Panc1 (cell line): ENCODE measurements around the gene TRIB2.

Experiments used
- POLR2AphosphoS5 ChIP-seq: IDR thresholded peaks from 2 replicates; pipeline ENCODE4 v1.6.1; 2012; ENCODE audit warnings: mild to moderate bottlenecking, low read depth, low read length, moderate library complexity
- SIN3A ChIP-seq: IDR thresholded peaks from 2 replicates; pipeline ENCODE4 v1.6.1; 2012; ENCODE audit warnings: low read depth, mild to moderate bottlenecking, low read length, moderate library complexity, borderline replicate concordance; ENCODE audit not compliant: insufficient read depth
- TCF7L2 ChIP-seq: IDR thresholded peaks from 2 replicates; pipeline ENCODE4 v1.6.1; 2011; ENCODE audit warnings: mild to moderate bottlenecking, low read depth, low read length, inconsistent platforms
- TF ChIP-seq, protein P1 (sequence below): fragments of 450-650 bp; IDR thresholded peaks from 2 replicates; pipeline ENCODE4 v1.5.1; 2017; ENCODE audit warnings: mild to moderate bottlenecking
- TF ChIP-seq, protein P2 (sequence below), 2 experiments: IDR thresholded peaks; 2 replicates each; pipeline ENCODE4 v1.6.1; 2011 to 2012; ENCODE audit warnings: low read depth in 2 of 2, control low read depth in 1 of 2, low read length in 1 of 2, mild to moderate bottlenecking in 1 of 2, moderate library complexity in 1 of 2; ENCODE audit not compliant: insufficient read depth in 1 of 2

DNA sequence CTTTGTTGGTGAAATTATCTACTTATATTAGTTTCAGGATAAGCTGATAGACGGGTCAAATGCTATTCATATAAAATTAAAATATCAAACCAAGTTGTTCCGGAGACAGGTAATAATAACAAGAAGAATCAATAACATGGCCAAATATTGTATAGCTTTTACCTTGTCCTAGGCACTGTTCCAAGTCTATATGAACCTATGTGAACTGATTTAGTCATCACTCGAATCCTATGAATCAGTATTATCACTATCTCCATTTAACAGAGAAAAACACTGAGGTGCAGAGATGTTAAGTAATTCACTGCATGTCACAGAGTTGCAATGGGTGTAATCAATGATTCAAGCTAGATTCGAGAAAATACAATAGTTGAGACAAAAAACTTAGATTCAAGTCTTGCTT lies 40.0 kb upstream of the TRIB2 start:
- TF ChIP-seq TCF7L2, result no peak
- TF ChIP-seq, protein P1, sequence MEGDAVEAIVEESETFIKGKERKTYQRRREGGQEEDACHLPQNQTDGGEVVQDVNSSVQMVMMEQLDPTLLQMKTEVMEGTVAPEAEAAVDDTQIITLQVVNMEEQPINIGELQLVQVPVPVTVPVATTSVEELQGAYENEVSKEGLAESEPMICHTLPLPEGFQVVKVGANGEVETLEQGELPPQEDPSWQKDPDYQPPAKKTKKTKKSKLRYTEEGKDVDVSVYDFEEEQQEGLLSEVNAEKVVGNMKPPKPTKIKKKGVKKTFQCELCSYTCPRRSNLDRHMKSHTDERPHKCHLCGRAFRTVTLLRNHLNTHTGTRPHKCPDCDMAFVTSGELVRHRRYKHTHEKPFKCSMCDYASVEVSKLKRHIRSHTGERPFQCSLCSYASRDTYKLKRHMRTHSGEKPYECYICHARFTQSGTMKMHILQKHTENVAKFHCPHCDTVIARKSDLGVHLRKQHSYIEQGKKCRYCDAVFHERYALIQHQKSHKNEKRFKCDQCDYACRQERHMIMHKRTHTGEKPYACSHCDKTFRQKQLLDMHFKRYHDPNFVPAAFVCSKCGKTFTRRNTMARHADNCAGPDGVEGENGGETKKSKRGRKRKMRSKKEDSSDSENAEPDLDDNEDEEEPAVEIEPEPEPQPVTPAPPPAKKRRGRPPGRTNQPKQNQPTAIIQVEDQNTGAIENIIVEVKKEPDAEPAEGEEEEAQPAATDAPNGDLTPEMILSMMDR, result no peak
- TF ChIP-seq POLR2AphosphoS5, result no peak
- TF ChIP-seq, protein P2, sequence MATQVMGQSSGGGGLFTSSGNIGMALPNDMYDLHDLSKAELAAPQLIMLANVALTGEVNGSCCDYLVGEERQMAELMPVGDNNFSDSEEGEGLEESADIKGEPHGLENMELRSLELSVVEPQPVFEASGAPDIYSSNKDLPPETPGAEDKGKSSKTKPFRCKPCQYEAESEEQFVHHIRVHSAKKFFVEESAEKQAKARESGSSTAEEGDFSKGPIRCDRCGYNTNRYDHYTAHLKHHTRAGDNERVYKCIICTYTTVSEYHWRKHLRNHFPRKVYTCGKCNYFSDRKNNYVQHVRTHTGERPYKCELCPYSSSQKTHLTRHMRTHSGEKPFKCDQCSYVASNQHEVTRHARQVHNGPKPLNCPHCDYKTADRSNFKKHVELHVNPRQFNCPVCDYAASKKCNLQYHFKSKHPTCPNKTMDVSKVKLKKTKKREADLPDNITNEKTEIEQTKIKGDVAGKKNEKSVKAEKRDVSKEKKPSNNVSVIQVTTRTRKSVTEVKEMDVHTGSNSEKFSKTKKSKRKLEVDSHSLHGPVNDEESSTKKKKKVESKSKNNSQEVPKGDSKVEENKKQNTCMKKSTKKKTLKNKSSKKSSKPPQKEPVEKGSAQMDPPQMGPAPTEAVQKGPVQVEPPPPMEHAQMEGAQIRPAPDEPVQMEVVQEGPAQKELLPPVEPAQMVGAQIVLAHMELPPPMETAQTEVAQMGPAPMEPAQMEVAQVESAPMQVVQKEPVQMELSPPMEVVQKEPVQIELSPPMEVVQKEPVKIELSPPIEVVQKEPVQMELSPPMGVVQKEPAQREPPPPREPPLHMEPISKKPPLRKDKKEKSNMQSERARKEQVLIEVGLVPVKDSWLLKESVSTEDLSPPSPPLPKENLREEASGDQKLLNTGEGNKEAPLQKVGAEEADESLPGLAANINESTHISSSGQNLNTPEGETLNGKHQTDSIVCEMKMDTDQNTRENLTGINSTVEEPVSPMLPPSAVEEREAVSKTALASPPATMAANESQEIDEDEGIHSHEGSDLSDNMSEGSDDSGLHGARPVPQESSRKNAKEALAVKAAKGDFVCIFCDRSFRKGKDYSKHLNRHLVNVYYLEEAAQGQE (IDR thresholded peaks at IDR 0.05; ENCODE audit: insufficient read depth in 1 of 2, low read depth in 2 of 2, low read length in 1 of 2), result no peak
- no peak for TF ChIP-seq SIN3A
